Erythroblast (primary cell): ENCODE results near the gene UBE2Z.
"Not testable (repeated sequence)": the region's sequence is repeated elsewhere in the genome, so short reads cannot be mapped to it uniquely, and the experiment has no call there.

Source experiments
- DNase-seq, 2 experiments: peaks; one replicate each; lab custom pipeline; 2025; lab: John Stamatoyannopoulos, UW
- GATA1 ChIP-seq: IDR thresholded peaks from 2 replicates; pipeline ENCODE4 v1.6.1; 2011; ENCODE audit warnings: low read depth, mild to moderate bottlenecking, control low read depth, low read length, moderate library complexity
- POLR2A ChIP-seq: IDR thresholded peaks from 2 replicates; pipeline ENCODE4 v1.6.1; 2011; ENCODE audit warnings: mild to moderate bottlenecking, low read length

UBE2Z gene

GRCh38 chr17:48915459-48916282 lies 7.5 kb downstream of the UBE2Z start:
- DNase-seq: peak in 1 of 2 experiments; percentile 26
- TF ChIP-seq POLR2A (no peak), GATA1 (no peak)

DNA sequence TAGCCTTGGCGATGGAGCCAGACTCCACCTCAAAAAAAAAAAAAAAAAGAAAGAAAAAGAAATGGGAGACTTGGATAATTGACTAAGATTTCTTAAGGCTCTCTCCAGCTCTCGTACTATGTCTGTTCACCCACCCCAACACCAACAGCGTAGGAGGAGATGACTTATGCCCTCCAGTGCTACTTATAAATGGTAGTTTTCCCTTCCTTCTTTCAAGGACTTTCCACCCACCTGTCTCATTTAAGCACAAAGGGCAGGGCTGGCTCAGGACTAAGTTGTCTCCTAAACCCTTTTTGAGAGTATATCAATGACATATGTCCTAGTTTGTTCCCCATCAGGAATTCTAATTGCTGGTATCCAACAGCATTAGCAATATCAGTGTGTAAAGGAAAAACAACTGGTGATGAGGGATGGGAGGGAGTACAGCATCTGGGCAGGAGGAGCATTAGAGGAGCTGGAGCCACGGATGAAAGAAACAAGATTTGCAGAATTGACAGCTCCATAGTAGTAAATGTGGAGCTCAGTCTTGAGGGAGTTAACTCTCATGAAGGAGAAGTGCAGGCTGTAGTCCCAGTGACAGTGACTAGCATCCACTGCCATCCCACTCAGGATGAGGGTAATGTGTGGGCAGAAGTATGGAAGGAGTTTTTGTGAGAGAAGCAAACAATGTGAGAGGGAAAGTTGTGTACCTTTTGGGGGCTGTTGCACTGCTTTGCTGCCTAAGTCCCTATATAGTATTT lies 17.2 kb downstream of the UBE2Z start:
- DNase-seq: no peak

DNA sequence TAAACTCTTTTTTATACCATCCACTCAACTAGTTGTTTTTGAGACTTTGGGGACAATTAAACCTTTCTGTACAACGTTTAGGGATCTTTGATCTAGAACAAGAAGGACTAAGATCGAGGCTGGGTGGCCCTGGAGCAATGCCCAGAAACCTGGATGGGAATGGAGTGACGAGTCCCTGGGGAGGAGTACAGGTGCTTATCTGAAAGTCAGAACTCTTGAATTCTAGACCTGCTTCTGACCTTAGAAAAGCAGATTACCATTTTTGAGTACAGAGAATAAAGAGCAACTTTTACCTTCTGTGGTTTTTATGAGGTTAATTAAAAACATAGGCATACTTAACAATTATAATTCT lies 17.8 kb downstream of the UBE2Z start:
- no peak for DNase-seq
- TF ChIP-seq POLR2A (no peak), GATA1 (no peak)

More for the DNA sequence above, 17.2 kb downstream of the UBE2Z start:
- TF ChIP-seq POLR2A: no peak
- no peak for TF ChIP-seq GATA1

DNA sequence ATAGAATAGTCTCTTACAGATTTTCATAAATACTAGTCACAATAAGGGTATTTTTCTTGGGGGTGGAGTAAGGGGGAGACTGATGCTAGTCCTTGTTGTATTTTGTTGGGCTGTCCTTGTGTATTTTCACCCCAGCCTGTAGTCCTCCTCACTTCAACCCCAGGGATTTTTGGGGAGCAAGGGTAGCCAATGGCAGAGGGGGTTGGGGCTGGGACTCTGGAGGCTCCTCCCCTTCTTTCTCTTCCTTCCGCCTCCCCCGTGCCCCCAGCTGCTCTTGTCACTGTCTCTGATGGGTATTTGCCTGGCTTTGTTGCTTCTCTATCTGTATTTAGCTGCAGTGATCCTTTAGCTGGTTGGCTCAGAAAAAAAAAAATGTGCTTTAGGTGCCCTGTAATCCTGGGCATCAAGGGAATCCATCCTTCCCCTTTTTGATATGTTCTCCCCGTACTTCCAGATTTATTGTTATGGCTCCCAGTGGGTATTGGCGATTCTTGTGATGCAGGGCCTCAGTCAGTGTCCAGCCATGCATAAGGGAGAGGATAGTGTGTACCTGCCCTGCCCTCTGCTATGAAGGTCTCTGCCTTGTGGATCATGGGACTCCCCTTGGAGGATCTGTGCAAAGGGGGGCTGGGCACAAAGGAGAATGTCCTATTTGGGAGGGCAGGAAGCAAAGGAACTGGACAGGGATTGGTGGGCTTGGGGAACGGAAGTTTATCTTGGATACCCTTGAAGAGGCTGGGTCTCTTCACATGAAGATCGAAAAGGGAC lies 20.0 kb downstream of the UBE2Z start:
- no peak for DNase-seq
- no peak for TF ChIP-seq POLR2A
- no peak for TF ChIP-seq GATA1

DNA sequence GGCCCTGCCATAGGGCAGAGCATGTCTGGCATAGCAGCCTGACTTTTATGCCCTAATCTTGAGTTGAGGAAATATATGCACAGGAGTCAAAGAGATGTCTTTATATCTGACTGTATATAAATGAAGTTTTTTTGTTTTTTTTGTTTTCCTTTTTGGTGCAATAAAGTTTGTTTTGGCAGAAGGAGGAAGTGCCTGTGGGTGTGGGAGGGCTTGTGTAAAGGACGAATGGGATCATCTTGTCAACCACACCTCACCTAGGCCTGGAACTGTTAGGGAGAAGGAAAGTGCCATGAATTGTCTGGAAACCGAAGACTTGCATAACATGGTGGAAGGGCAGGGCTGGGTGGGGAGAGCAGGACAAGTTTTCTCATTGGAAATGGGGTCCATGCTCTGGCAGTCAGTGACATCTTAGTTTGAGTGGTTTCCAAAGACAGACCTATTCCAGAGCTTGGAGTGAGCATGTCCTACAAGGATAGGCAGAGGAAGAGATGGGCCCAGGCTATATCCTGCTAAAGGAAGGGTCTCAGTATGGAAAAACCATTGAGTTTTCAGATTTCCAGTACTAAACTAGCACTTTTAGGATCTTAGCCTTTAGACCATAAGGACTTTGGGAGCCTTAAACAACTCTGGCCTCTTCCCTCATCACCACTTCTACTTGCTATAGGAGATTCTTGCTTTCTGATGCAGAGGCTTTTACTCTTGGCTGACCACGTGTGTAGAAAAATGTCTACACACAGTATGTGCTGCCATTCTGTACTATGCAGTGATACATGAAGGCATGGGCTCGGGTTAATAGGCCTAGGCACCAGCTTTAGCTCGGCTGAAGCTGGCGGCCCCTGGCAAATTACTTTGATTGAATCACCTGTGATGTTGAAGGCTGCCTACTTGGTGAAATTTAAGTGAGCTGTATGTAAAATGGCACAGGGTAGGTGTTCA lies 20.9 kb downstream of the UBE2Z start:
- TF ChIP-seq GATA1 (no peak), POLR2A (peak; percentile 27)

DNA sequence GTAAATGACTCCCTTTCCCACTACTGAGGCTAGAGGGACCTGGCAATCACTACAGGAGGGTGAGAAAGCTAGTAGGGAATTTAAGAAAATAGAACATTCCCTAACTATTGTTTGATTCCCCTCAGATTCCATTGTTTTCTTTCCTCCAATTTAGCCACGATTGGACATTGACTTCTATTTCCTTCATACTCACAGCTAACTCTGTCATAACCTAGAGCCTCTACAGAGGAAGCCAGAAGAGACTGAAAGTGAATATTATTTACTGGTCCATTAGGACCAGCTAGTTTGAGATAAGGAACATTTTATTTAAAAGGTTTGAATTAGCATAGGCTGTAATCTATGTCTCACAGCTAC lies 21.6 kb downstream of the UBE2Z start:
- DNase-seq: no peak
- TF ChIP-seq GATA1: no peak
- no peak for TF ChIP-seq POLR2A

More for the DNA sequence above, 20.9 kb downstream of the UBE2Z start:
- no peak for DNase-seq

DNA sequence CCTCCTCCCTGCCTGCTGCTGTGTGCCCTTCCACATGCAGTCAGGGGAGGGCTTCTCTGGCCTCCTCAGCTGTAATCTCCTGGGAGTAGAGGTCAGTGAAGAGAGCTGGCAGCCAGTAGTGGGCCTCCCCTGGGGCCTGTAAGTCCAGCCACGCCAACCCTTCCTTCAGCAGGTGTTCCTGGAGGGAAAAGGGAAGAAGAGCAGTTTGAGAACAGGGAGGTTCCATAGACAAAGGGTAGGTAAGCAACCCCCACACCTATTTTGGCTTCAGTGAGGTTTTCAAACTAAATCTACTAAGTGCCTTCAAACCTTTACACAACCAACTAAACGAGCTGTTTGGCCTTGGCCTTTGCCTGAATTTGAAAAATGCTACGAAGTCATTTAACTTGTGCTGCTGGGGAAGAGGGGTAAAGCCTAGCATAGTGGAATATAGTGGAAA lies 22.2 kb downstream of the UBE2Z start:
- no peak for DNase-seq
- TF ChIP-seq POLR2A: no peak
- no peak for TF ChIP-seq GATA1

DNA sequence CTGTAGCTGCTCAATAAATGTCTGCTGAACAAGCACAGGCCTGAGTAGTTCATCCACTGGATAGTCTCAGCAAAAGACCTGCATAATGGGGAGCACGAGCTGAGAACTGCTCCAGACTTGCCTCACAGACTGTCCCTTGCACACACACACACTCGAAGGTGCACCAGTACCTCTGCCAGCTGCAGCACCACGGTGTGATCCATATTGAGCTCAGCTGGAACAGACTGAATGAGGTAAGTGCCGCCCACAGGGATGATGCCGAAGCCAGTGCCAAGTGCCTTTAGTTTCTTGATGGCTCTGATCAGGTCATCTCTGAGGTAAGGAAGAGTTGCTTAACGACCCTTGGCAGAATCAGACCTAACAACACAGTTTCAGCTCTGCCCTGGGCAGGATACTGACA lies 24.8 kb downstream of the UBE2Z start:
- TF ChIP-seq GATA1 (no peak), POLR2A (no peak)
- no peak for DNase-seq

DNA sequence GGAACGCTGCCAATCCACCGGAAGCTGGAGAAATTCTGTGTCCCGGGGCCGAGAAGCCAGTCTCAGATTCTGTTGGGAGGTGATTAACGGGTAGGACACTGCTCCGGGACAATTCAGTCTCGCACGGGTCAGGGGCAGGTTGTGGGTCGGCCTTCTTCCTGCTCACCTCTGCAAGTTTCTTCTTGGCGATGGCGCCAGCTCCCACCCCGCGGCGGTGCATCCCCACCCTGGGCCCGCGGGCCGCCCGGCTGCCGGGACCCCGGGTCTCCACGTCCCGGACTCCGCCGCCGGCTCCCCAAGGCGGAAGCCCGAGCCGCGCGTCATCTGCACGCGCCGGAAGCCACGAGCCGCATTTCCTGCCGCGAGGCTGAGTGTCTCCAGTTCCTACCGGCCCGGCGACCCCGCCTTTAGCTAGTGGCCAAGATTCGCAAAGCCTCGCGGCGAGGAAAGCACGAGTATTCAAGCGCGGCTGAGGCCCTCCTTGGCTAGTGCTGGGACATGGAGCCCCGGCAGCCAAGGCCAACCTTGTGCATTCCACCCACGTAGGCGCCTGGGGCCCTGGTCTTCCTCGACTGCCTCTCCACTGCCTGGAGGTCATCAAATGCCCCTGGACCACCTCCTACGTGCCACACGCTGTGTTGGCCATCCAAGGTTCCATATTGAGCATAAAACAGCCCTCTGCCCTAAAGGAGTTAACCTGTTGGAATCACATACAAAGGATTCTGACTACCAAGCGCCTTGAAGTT lies 36.5 kb downstream of the UBE2Z start, which contains the start of gene SNF8:
SNF8 (minus strand) TSS at position 328 of the 746 bp plus-strand sequence; CDS start at position 220, 108 bp downstream.
- peak; percentile 90 for TF ChIP-seq POLR2A
- TF ChIP-seq GATA1: no peak
- peak; percentile 94 for DNase-seq

DNA sequence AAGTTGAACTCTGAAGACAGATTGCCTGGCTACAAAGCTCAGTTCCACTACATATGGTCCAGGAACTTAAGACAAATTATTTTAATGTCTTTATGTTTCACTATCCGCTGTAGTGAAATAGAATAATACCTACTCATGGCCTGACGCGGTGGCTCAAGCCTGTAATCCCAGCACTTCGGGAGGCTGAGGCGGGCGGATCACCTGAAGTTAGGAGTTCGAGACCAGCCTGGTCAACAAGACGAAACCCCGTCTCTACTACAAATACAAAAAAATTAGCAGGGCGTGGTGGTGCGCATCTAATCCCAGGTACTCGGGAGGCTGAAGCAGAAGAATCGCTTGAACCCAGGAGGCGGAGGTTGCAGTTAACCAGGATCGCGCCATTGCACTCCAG lies 37.0 kb downstream of the UBE2Z start:
- not testable (repeated sequence) for DNase-seq

DNA sequence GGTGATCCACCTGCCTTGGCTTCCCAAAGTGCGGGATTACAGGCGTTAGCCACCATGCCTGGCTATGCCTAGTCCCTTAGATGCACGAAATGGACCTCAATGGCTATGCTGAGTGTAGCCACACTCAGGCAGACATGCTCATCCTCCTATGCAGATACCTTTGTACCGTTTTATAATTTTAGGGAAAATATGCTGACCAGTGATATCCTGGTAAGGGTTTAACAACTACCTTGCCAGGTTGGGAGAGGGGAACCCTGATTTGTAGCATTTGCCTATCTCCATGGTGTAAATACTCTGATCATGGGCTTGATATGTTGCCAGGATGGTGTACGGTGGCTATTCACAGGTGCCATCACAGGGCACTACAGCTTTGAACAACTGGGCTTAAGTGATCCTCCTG lies 43.4 kb downstream of the UBE2Z start:
- TF ChIP-seq GATA1 (no peak), POLR2A (no peak)
- no peak for DNase-seq

DNA sequence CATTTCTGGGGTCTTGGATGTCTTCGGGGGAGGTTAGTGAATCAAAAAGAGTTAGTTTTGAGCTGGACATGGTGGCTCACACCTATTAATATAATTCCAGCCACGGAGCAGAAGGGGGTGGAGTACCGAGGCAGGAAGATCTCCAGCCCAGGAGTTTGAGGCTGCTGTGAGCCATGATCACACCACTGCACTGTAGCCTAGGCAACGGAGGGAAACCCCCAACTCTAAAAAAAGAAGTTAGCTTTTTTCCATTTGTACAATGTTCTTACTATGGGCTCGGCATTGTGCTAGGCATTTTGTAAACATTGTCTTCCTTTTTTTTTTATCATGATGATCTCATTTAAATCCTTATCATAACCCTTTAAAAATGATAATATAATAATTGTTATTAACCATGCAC lies 44.7 kb downstream of the UBE2Z start:
- DNase-seq: no peak
- TF ChIP-seq GATA1 (no peak), POLR2A (no peak)

DNA sequence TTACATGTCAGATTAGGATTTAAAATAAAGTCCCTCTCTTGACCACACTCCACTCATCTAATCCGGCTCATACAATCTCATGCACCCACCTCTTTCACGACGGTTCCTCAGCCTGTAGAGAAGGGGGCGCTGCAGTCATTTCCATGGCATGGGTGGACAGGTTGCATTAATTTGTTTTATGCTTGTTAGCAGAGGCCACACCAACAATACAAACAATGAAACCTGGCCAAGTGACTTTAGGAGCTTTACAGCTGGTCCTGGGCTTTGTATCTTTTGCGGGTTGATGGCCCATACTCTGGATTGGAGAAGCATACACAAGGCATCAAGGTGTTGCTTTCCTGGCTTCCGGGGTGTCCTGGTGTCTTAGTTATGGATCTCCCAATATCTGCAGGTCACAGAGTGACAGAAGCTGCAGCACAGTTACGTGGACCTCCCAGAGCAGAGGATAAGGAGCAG lies 46.1 kb downstream of the UBE2Z start:
- DNase-seq: peak; percentile 53 to 58
- TF ChIP-seq GATA1 (no peak), POLR2A (no peak)
